Stomach (tissue), 9 donors: ENCODE results near the gene AJM1. TPM values are rescaled to one million over a fixed set of nuclear protein-coding genes. Genes with fewer than 3 reads are reported as not detected.
A peak's percentile ranks its signal among the peaks of the same experiment; 100 is the strongest.

Source experiments
- DNase-seq, 2 donors: peaks; one replicate each; pipeline versions ENCODE4 v3.0.0 to v3.0.0-alpha.2; 2013 to 2019
- H3K27ac ChIP-seq, 5 donors: fragments of 200-600 bp in 4 of 5; sonication (generic) in 4 of 5; one replicate each; pipeline ENCODE4 v1.5.1; 2013 to 2019; ENCODE audit warnings: mild to moderate bottlenecking in 1 of 5, moderate library complexity in 1 of 5
- H3K27me3 ChIP-seq, 3 donors: fragments of 200-600 bp; sonication (generic); one replicate each; pipeline ENCODE4 v1.5.1; 2017 to 2019; ENCODE audit warnings: mixed run types in 1 of 3
- H3K36me3 ChIP-seq, 4 donors: fragments of 200-600 bp; sonication (generic); 1 replicate in 3 of 4; 2 replicates in 1 of 4; pipeline ENCODE4 v1.5.1; 2016 to 2019
- H3K4me1 ChIP-seq, 4 donors: fragments of 200-600 bp; sonication (generic); one replicate each; pipeline ENCODE4 v1.5.1; 2016 to 2019
- H3K4me3 ChIP-seq, 4 donors: fragments of 200-600 bp; sonication (generic) in 3 of 4; one replicate each; pipeline ENCODE4 v1.5.1; 2016 to 2019; ENCODE audit warnings: mild to moderate bottlenecking in 1 of 4
- H3K9me3 ChIP-seq, 4 donors: fragments of 200-600 bp; sonication (generic); one replicate each; pipeline ENCODE4 v1.5.1; 2016 to 2019
- CTCF ChIP-seq, 7 experiments: fragments of 450-650 bp in 4 of 7; fragments of 200-600 bp in 3 of 7; sonication (generic) in 3 of 7; IDR thresholded peaks; one replicate each; pipeline ENCODE4 v1.5.1; 2016 to 2019; ENCODE audit warnings: antibody characterized with exemption in 7 of 7, control low read depth in 2 of 7, mild to moderate bottlenecking in 1 of 7
- EP300 ChIP-seq: sonication (generic); formaldehyde crosslinking; IDR thresholded peaks from one replicate; pipeline ENCODE4 v1.6.1; 2017; ENCODE audit warnings: antibody characterized with exemption
- POLR2A ChIP-seq, 4 donors: fragments of 450-650 bp; IDR thresholded peaks; one replicate each; pipeline ENCODE4 v1.6.1; 2016; ENCODE audit warnings: antibody characterized with exemption in 4 of 4, control low read depth in 2 of 4, mild to moderate bottlenecking in 1 of 4, moderate library complexity in 1 of 4
- POLR2AphosphoS5 ChIP-seq, 3 donors: sonication (generic); formaldehyde crosslinking; IDR thresholded peaks; one replicate each; pipeline ENCODE4 v1.6.1; 2016; ENCODE audit warnings: antibody characterized with exemption in 3 of 3
- WGBS, 5 donors: extraction: QIAGEN DNeasy Blood & Tissue Kit in 3 of 5; methylation state at CpG; one replicate each; pipeline versions ENCODE4 v1.1.5 to v1.1.7; 2013 to 2018; 5-methylcytosine and 5-hydroxymethylcytosine counted together
- intact Hi-C: fragments of 100-400 bp; cut with DNase I; formaldehyde crosslinking; loops from one replicate; pipeline ENCODE4 v1.15.1; 2023; ENCODE audit warnings: low total_unique reads
- polyA plus RNA-seq, 3 donors: library from polyadenylated mRNA; stranded (reverse); fragments of 200-250 nt; gene quantifications; one replicate each; pipeline ENCODE4 v1.2.3, GENCODE V29; 2013
- total RNA-seq, 5 donors: library from RNA; depleted of rRNA; stranded (reverse); fragments of >200 nt; gene quantifications; one replicate each; pipeline versions ENCODE4 v1.1.0 to v1.2.3, GENCODE V29; 2014 to 2016
- donor health status: healthy with polysubstance abuse.
- donor health status: Bipolar disorder and iron deficiency.
- donor health status: healthy.

Gene AJM1
- total and polyA plus RNA-seq, 8 donors = 0.46 to 37.4 (median 2.6) TPM

GRCh38 chr9:136838314-136839228 is 3.7 kb upstream of the AJM1 start:
- Histone ChIP-seq H3K4me3 (no peak overlapping the region), H3K9me3 (no peaks in the 10 kb centered on the region), H3K36me3 (peaks cover 12 to 68% (median 62%) of the 10 kb centered on the region in 4 donors), H3K4me1 (peaks cover 29 to 38% (median 36%) of the 10 kb centered on the region in 4 donors), H3K27me3 (peaks cover 0 to 12% (median 5%) of the 10 kb centered on the region in 3 donors), H3K27ac (no peak overlapping the region)
- TF ChIP-seq CTCF (IDR thresholded peaks at IDR 0.05) (no peak), POLR2A (IDR thresholded peaks at IDR 0.05) (no peak), POLR2AphosphoS5 (IDR thresholded peaks at IDR 0.05) (no peak), EP300 (no peak)
- no peak for DNase-seq
- 79 to 85% (median 82%) methylated on average over 18 to 29 of the region's 29 CpGs for WGBS, 5 donors
- intact Hi-C loops = no loop called here

DNA sequence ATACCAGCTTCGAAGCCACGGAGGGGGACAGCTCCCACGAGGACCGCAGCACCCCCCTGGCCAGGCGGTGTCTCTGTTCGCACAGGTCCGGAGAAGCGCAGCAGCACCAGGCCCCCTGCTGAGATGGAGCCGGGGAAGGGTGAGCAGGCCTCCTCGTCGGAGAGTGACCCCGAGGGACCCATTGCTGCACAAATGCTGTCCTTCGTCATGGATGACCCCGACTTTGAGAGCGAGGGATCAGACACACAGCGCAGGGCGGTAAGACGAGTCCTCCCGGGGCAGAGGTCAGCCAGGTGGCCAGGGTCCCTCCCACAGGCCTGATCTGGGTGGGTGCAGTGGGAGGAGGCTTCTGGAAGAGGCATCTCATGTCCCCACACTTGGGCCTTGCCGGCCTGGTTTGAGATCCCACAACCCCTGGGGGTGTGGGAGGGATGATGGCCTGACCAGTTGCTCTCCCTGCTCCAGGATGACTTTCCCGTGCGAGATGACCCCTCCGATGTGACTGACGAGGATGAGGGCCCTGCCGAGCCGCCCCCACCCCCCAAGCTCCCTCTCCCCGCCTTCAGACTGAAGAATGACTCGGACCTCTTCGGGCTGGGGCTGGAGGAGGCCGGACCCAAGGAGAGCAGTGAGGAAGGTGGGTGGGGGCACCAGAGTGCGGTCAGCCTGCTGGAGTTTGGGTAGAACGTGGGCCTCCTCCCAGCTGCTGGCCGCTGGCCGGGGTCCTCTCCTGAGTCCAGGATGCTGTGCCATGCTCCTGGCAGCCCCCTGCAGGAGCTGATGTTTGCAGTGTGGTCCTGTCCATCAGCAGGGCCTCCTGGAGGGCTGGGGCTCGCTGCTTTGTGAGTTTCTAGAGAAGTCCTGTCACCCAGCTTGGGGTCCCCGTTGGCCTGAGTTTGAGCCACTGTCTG is 2.8 kb upstream of the AJM1 start:
- H3K36me3 ChIP-seq = peaks cover 12 to 59% (median 56%) of the 10 kb centered on the region in 4 donors
- no peak for TF ChIP-seq EP300
- TF ChIP-seq CTCF (IDR thresholded peaks at IDR 0.05) = no peak
- no peak for TF ChIP-seq POLR2A (IDR thresholded peaks at IDR 0.05)
- TF ChIP-seq POLR2AphosphoS5 (IDR thresholded peaks at IDR 0.05) = no peak
- peaks cover 0 to 22% (median 13%) of the 10 kb centered on the region in 3 donors for H3K27me3 ChIP-seq
- intact Hi-C loops = no loop called here
- peak overlapping the region in 1 of 5 donors; percentile 69 for H3K27ac ChIP-seq
- H3K9me3 ChIP-seq = no peaks in the 10 kb centered on the region
- 75 to 90% (median 89%) methylated on average over 14 to 36 of the region's 36 CpGs for WGBS, 5 donors
- no peak overlapping the region for H3K4me3 ChIP-seq
- DNase-seq = no peak
- peaks cover 37 to 47% (median 45%) of the 10 kb centered on the region in 4 donors for H3K4me1 ChIP-seq

GRCh38 chr9:136840140-136840876 is 2.0 kb upstream of the AJM1 start:
- H3K27me3 ChIP-seq = peaks cover 5 to 28% (median 19%) of the 10 kb centered on the region in 3 donors
- H3K36me3 ChIP-seq = peaks cover 12 to 55% (median 53%) of the 10 kb centered on the region in 4 donors
- H3K4me3 ChIP-seq = no peak overlapping the region
- intact Hi-C loops = no loop called here
- DNase-seq = no peak
- H3K4me1 ChIP-seq = peaks cover 37 to 53% (median 50%) of the 10 kb centered on the region in 4 donors
- no peak for TF ChIP-seq EP300
- TF ChIP-seq CTCF (IDR thresholded peaks at IDR 0.05) = no peak
- TF ChIP-seq POLR2AphosphoS5 (IDR thresholded peaks at IDR 0.05) = no peak
- TF ChIP-seq POLR2A (IDR thresholded peaks at IDR 0.05) = no peak
- peak overlapping the region; percentile 46 to 70 (median 58) for H3K27ac ChIP-seq
- 58 to 67% (median 62%) methylated on average over 26 to 32 of the region's 32 CpGs for WGBS, 5 donors
- no peaks in the 10 kb centered on the region for H3K9me3 ChIP-seq
